ENCODE results near the gene KRTAP10-10.
"Not testable (repeated sequence)": the region's sequence is repeated elsewhere in the genome, so short reads cannot be mapped to it uniquely, and the experiment has no call there.

KRTAP10-10 gene

GRCh38 chr21:44658913-44659595, 21.9 kb downstream of the KRTAP10-10 start:
- Histone ChIP-seq H3K27me3 (ENCODE audit: control insufficient read depth, insufficient read depth, low read length) (no peaks in the 10 kb centered on the region), H3K9me3 (ENCODE audit: control insufficient read depth, low read depth, low read length) (no peaks in the 10 kb centered on the region), H3K36me3 (ENCODE audit: control insufficient read depth, low read depth, low read length) (no peaks in the 10 kb centered on the region), H3K9ac (ENCODE audit: low read length) (no peak overlapping the region), H3K4me3 (ENCODE audit: low read length) (no peak overlapping the region), H3K4me1 (ENCODE audit: control insufficient read depth, low read depth, low read length) (peaks cover 32% of the 10 kb centered on the region), H3K27ac (ENCODE audit: low read length) (no peak overlapping the region)

- not testable (repeated sequence) for H3K27ac ChIP-seq (ENCODE audit: low read length); H3K4me3 ChIP-seq (ENCODE audit: low read length); H3K27me3 ChIP-seq (ENCODE audit: control insufficient read depth, insufficient read depth, low read length); H3K9me3 ChIP-seq (ENCODE audit: control insufficient read depth, low read depth, low read length); H3K36me3 ChIP-seq (ENCODE audit: control insufficient read depth, low read depth, low read length); H3K9ac ChIP-seq (ENCODE audit: low read length)
- H3K4me1 ChIP-seq (ENCODE audit: control insufficient read depth, low read depth, low read length), result peaks cover 32% of the 10 kb centered on the region
Observed at GRCh38 chr21:44661567-44661966, 24.4 kb downstream of the KRTAP10-10 start.

- no peak overlapping the region for H3K27ac ChIP-seq (ENCODE audit: low read length)
- H3K4me3 ChIP-seq (ENCODE audit: low read length), result no peak overlapping the region
- H3K36me3 ChIP-seq (ENCODE audit: control insufficient read depth, low read depth, low read length), result no peaks in the 10 kb centered on the region
- no peak overlapping the region for H3K9ac ChIP-seq (ENCODE audit: low read length)
- peaks cover 19% of the 10 kb centered on the region for H3K4me1 ChIP-seq (ENCODE audit: control insufficient read depth, low read depth, low read length)
- H3K27me3 ChIP-seq (ENCODE audit: control insufficient read depth, insufficient read depth, low read length), result no peaks in the 10 kb centered on the region
- H3K9me3 ChIP-seq (ENCODE audit: control insufficient read depth, low read depth, low read length), result peaks cover 4% of the 10 kb centered on the region
Observed at GRCh38 chr21:44664691-44665090, 27.5 kb downstream of the KRTAP10-10 start.

GRCh38 chr21:44666401-44667320, 29.5 kb downstream of the KRTAP10-10 start, which contains the start of gene KRTAP12-2:
Gene KRTAP12-2, minus strand, starts transcription at chr21:44666927. Its CDS starts 41 bp downstream, at chr21:44666886.
- H3K9me3 ChIP-seq (ENCODE audit: control insufficient read depth, low read depth, low read length), result peaks cover 4% of the 10 kb centered on the region
- H3K36me3 ChIP-seq (ENCODE audit: control insufficient read depth, low read depth, low read length), result no peaks in the 10 kb centered on the region
- no peak within 1 kb of the TSS for H3K27ac ChIP-seq (ENCODE audit: low read length)
- no peaks in the 10 kb centered on the region for H3K27me3 ChIP-seq (ENCODE audit: control insufficient read depth, insufficient read depth, low read length)
- H3K4me3 ChIP-seq (ENCODE audit: low read length), result no peak within 1 kb of the TSS
- H3K4me1 ChIP-seq (ENCODE audit: control insufficient read depth, low read depth, low read length), result peaks cover 6% of the 10 kb centered on the region
- no peak within 1 kb of the TSS for H3K9ac ChIP-seq (ENCODE audit: low read length)

- H3K9ac ChIP-seq (ENCODE audit: low read length), result no peak overlapping the region
- H3K27me3 ChIP-seq (ENCODE audit: control insufficient read depth, insufficient read depth, low read length), result no peaks in the 10 kb centered on the region
- no peaks in the 10 kb centered on the region for H3K4me1 ChIP-seq (ENCODE audit: control insufficient read depth, low read depth, low read length)
- peaks cover 4% of the 10 kb centered on the region for H3K9me3 ChIP-seq (ENCODE audit: control insufficient read depth, low read depth, low read length)
- H3K4me3 ChIP-seq (ENCODE audit: low read length), result no peak overlapping the region
- H3K27ac ChIP-seq (ENCODE audit: low read length), result no peak overlapping the region
- no peaks in the 10 kb centered on the region for H3K36me3 ChIP-seq (ENCODE audit: control insufficient read depth, low read depth, low read length)
Observed at GRCh38 chr21:44667612-44668011, 30.5 kb downstream of the KRTAP10-10 start.

- H3K9me3 ChIP-seq (ENCODE audit: control insufficient read depth, low read depth, low read length), result peaks cover 4% of the 10 kb centered on the region
- no peaks in the 10 kb centered on the region for H3K36me3 ChIP-seq (ENCODE audit: control insufficient read depth, low read depth, low read length)
- H3K27ac ChIP-seq (ENCODE audit: low read length), result no peak overlapping the region
- no peaks in the 10 kb centered on the region for H3K27me3 ChIP-seq (ENCODE audit: control insufficient read depth, insufficient read depth, low read length)
- no peak overlapping the region for H3K4me3 ChIP-seq (ENCODE audit: low read length)
- H3K9ac ChIP-seq (ENCODE audit: low read length), result no peak overlapping the region
- H3K4me1 ChIP-seq (ENCODE audit: control insufficient read depth, low read depth, low read length), result no peaks in the 10 kb centered on the region
Observed at GRCh38 chr21:44670642-44671432, 33.7 kb downstream of the KRTAP10-10 start.

GRCh38 chr21:44671911-44672310, 34.8 kb downstream of the KRTAP10-10 start:
- Histone ChIP-seq H3K4me3 (ENCODE audit: low read length) (no peak overlapping the region), H3K9me3 (ENCODE audit: control insufficient read depth, low read depth, low read length) (peaks cover 4% of the 10 kb centered on the region), H3K4me1 (ENCODE audit: control insufficient read depth, low read depth, low read length) (no peaks in the 10 kb centered on the region), H3K27ac (ENCODE audit: low read length) (no peak overlapping the region), H3K27me3 (ENCODE audit: control insufficient read depth, insufficient read depth, low read length) (no peaks in the 10 kb centered on the region), H3K36me3 (ENCODE audit: control insufficient read depth, low read depth, low read length) (no peaks in the 10 kb centered on the region), H3K9ac (ENCODE audit: low read length) (no peak overlapping the region)

- H3K27ac ChIP-seq (ENCODE audit: low read length), result no peak overlapping the region
- H3K4me3 ChIP-seq (ENCODE audit: low read length), result no peak overlapping the region
- no peak overlapping the region for H3K9ac ChIP-seq (ENCODE audit: low read length)
- no peaks in the 10 kb centered on the region for H3K4me1 ChIP-seq (ENCODE audit: control insufficient read depth, low read depth, low read length)
- no peaks in the 10 kb centered on the region for H3K9me3 ChIP-seq (ENCODE audit: control insufficient read depth, low read depth, low read length)
- H3K36me3 ChIP-seq (ENCODE audit: control insufficient read depth, low read depth, low read length), result no peaks in the 10 kb centered on the region
- no peaks in the 10 kb centered on the region for H3K27me3 ChIP-seq (ENCODE audit: control insufficient read depth, insufficient read depth, low read length)
Observed at GRCh38 chr21:44677881-44678280, 40.7 kb downstream of the KRTAP10-10 start.

GRCh38 chr21:44681152-44681551, 44.0 kb downstream of the KRTAP10-10 start:
- H3K4me3 ChIP-seq (ENCODE audit: low read length), result no peak overlapping the region
- no peak overlapping the region for H3K9ac ChIP-seq (ENCODE audit: low read length)
- no peaks in the 10 kb centered on the region for H3K36me3 ChIP-seq (ENCODE audit: control insufficient read depth, low read depth, low read length)
- no peaks in the 10 kb centered on the region for H3K27me3 ChIP-seq (ENCODE audit: control insufficient read depth, insufficient read depth, low read length)
- no peak overlapping the region for H3K27ac ChIP-seq (ENCODE audit: low read length)
- no peaks in the 10 kb centered on the region for H3K9me3 ChIP-seq (ENCODE audit: control insufficient read depth, low read depth, low read length)
- peaks cover 5% of the 10 kb centered on the region for H3K4me1 ChIP-seq (ENCODE audit: control insufficient read depth, low read depth, low read length)

GRCh38 chr21:44681861-44682579, 44.9 kb downstream of the KRTAP10-10 start, which contains the start of gene KRTAP12-1:
Gene KRTAP12-1, minus strand, starts transcription at chr21:44682163. Its CDS starts 40 bp downstream, at chr21:44682123.
- no peaks in the 10 kb centered on the region for H3K9me3 ChIP-seq (ENCODE audit: control insufficient read depth, low read depth, low read length)
- H3K4me1 ChIP-seq (ENCODE audit: control insufficient read depth, low read depth, low read length), result peaks cover 11% of the 10 kb centered on the region
- no peak within 1 kb of the TSS for H3K27ac ChIP-seq (ENCODE audit: low read length)
- H3K9ac ChIP-seq (ENCODE audit: low read length), result no peak within 1 kb of the TSS
- no peaks in the 10 kb centered on the region for H3K36me3 ChIP-seq (ENCODE audit: control insufficient read depth, low read depth, low read length)
- H3K4me3 ChIP-seq (ENCODE audit: low read length), result no peak within 1 kb of the TSS
- H3K27me3 ChIP-seq (ENCODE audit: control insufficient read depth, insufficient read depth, low read length), result no peaks in the 10 kb centered on the region

All from iPS-18a (cell line).